A375 (cell line): ENCODE measurements around the gene OR4M2. TPM values are rescaled to one million over a fixed set of nuclear protein-coding genes. Genes with fewer than 3 reads are reported as not detected.

Source experiments
- total RNA-seq: library from RNA; depleted of rRNA; stranded (reverse); fragments of >200 nt; shearing (Covaris generic); gene quantifications from 2 replicates; pipeline ENCODE4 v1.2.3, GENCODE V29; 2014; rRNA removed

OR4M2 gene
- not detected in 2 replicates for total RNA-seq

DNA sequence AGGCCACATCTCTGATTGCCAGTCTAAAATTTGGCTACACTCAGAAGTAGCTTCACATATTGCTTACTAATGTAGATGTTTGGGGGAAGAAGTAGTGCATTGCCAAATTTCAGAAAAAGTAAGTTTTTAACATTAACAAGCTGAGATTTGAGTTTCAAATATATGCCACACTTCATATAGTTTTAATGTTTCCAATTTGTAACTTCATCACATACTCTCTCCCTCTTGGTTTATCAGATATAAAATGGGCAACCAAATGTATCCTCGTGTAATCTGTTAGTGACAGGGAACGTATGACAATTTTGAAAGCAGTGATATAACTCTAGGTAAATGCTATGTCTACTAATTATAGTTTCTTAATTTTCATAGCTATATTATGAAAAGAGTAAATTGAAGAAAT, at the start of gene OR4M2:
TSS of gene OR4M2 (plus strand) at position 301 of the 400 bp plus-strand sequence. CDS start at position 399, 98 bp downstream.

Other genes with a start within 250 kb of the OR4M2 start
- gene POTEB, start 202.8 kb upstream of the OR4M2 start, total RNA-seq, result not detected in 2 replicates